ENCODE data around the gene PTPN14.
A peak's percentile ranks its signal among the peaks of the same experiment; 100 is the strongest.

Gene PTPN14

GRCh38 chr1:214327514-214327913 is 223.9 kb downstream of the PTPN14 start:
- Histone ChIP-seq H3K4me3 (ENCODE audit: low read length) (no peak overlapping the region), H3K27ac (ENCODE audit: low read depth, low read length) (no peak overlapping the region), H3K9me3 (ENCODE audit: insufficient read depth, low read depth, low read length) (no peaks in the 10 kb centered on the region), H3K9ac (ENCODE audit: low read depth, low read length) (no peak overlapping the region), H3K4me1 (ENCODE audit: insufficient read depth, low read length) (no peaks in the 10 kb centered on the region), H3K36me3 (ENCODE audit: insufficient read depth, low read length) (no peaks in the 10 kb centered on the region), H3K27me3 (ENCODE audit: insufficient read depth, low read length) (no peaks in the 10 kb centered on the region)
- 81% methylated on average over 1 of the region's 1 CpG for WGBS

- H3K36me3 ChIP-seq (ENCODE audit: insufficient read depth, low read length), result no peaks in the 10 kb centered on the region
- no peak overlapping the region for H3K9ac ChIP-seq (ENCODE audit: low read depth, low read length)
- H3K27me3 ChIP-seq (ENCODE audit: insufficient read depth, low read length), result no peaks in the 10 kb centered on the region
- no peak overlapping the region for H3K27ac ChIP-seq (ENCODE audit: low read depth, low read length)
- H3K4me1 ChIP-seq (ENCODE audit: insufficient read depth, low read length), result peaks cover 4% of the 10 kb centered on the region; the same call in 1 of the 2 replicates
- H3K4me3 ChIP-seq (ENCODE audit: low read length), result no peak overlapping the region
- WGBS, result 93% methylated on average over 5 of the region's 5 CpGs
- no peaks in the 10 kb centered on the region for H3K9me3 ChIP-seq (ENCODE audit: insufficient read depth, low read depth, low read length)
These were observed 225.0 kb downstream of the PTPN14 start for GRCh38 chr1:214326406-214326805.

GRCh38 chr1:214324896-214325800 is 226.3 kb downstream of the PTPN14 start:
- Histone ChIP-seq H3K4me3 (ENCODE audit: low read length) (no peak overlapping the region), H3K9me3 (ENCODE audit: insufficient read depth, low read depth, low read length) (no peaks in the 10 kb centered on the region), H3K36me3 (ENCODE audit: insufficient read depth, low read length) (no peaks in the 10 kb centered on the region), H3K27ac (ENCODE audit: low read depth, low read length) (no peak overlapping the region), H3K27me3 (ENCODE audit: insufficient read depth, low read length) (no peaks in the 10 kb centered on the region), H3K9ac (ENCODE audit: low read depth, low read length) (no peak overlapping the region), H3K4me1 (ENCODE audit: insufficient read depth, low read length) (peaks cover 6% of the 10 kb centered on the region; the same call in 1 of the 2 replicates)
- whole genome bisulfite sequencing, result 91% methylated on average over 8 of the region's 8 CpGs

GRCh38 chr1:214321705-214322453 is 229.5 kb downstream of the PTPN14 start:
- Histone ChIP-seq H3K27ac (ENCODE audit: low read depth, low read length) (no peak overlapping the region), H3K4me1 (ENCODE audit: insufficient read depth, low read length) (peaks cover 35% of the 10 kb centered on the region), H3K4me3 (ENCODE audit: low read length) (no peak overlapping the region), H3K9me3 (ENCODE audit: insufficient read depth, low read depth, low read length) (no peaks in the 10 kb centered on the region), H3K27me3 (ENCODE audit: insufficient read depth, low read length) (peaks cover 23% of the 10 kb centered on the region; the same call in 1 of the 2 replicates), H3K9ac (ENCODE audit: low read depth, low read length) (no peak overlapping the region), H3K36me3 (ENCODE audit: insufficient read depth, low read length) (no peaks in the 10 kb centered on the region)
- WGBS, result 90% methylated on average over 5 of the region's 5 CpGs

- H3K36me3 ChIP-seq (ENCODE audit: insufficient read depth, low read length), result no peaks in the 10 kb centered on the region
- no peak overlapping the region for H3K27ac ChIP-seq (ENCODE audit: low read depth, low read length)
- no peak overlapping the region for H3K4me3 ChIP-seq (ENCODE audit: low read length)
- H3K27me3 ChIP-seq (ENCODE audit: insufficient read depth, low read length), result peaks cover 34% of the 10 kb centered on the region
- peaks cover 46% of the 10 kb centered on the region for H3K4me1 ChIP-seq (ENCODE audit: insufficient read depth, low read length)
- no peak overlapping the region for H3K9ac ChIP-seq (ENCODE audit: low read depth, low read length)
- H3K9me3 ChIP-seq (ENCODE audit: insufficient read depth, low read depth, low read length), result no peaks in the 10 kb centered on the region
- WGBS, result 98% methylated on average over 5 of the region's 5 CpGs
These were observed 231.5 kb downstream of the PTPN14 start for GRCh38 chr1:214319938-214320337.

GRCh38 chr1:214318956-214319736 is 232.3 kb downstream of the PTPN14 start:
- H3K4me1 ChIP-seq (ENCODE audit: insufficient read depth, low read length), result peaks cover 46% of the 10 kb centered on the region
- no peak overlapping the region for H3K4me3 ChIP-seq (ENCODE audit: low read length)
- H3K9me3 ChIP-seq (ENCODE audit: insufficient read depth, low read depth, low read length), result no peaks in the 10 kb centered on the region
- H3K9ac ChIP-seq (ENCODE audit: low read depth, low read length), result no peak overlapping the region
- no peaks in the 10 kb centered on the region for H3K36me3 ChIP-seq (ENCODE audit: insufficient read depth, low read length)
- 88% methylated on average over 10 of the region's 10 CpGs for WGBS
- H3K27ac ChIP-seq (ENCODE audit: low read depth, low read length), result no peak overlapping the region
- peaks cover 42% of the 10 kb centered on the region for H3K27me3 ChIP-seq (ENCODE audit: insufficient read depth, low read length)

- Histone ChIP-seq H3K4me3 (ENCODE audit: low read length) (0 out of 2 replicates have a peak overlapping the region, but pooled peaks have one; percentile 21), H3K27me3 (ENCODE audit: insufficient read depth, low read length) (peaks cover 42% of the 10 kb centered on the region), H3K9me3 (ENCODE audit: insufficient read depth, low read depth, low read length) (no peaks in the 10 kb centered on the region), H3K4me1 (ENCODE audit: insufficient read depth, low read length) (peaks cover 46% of the 10 kb centered on the region), H3K27ac (ENCODE audit: low read depth, low read length) (no peak overlapping the region), H3K36me3 (ENCODE audit: insufficient read depth, low read length) (no peaks in the 10 kb centered on the region), H3K9ac (ENCODE audit: low read depth, low read length) (no peak overlapping the region)
- 45% methylated on average over 6 of the region's 6 CpGs for WGBS
These were observed 233.0 kb downstream of the PTPN14 start for GRCh38 chr1:214318356-214318755.

GRCh38 chr1:214317734-214318133 is 233.7 kb downstream of the PTPN14 start:
- peaks cover 46% of the 10 kb centered on the region for H3K4me1 ChIP-seq (ENCODE audit: insufficient read depth, low read length)
- H3K9me3 ChIP-seq (ENCODE audit: insufficient read depth, low read depth, low read length), result no peaks in the 10 kb centered on the region
- peak overlapping the region; percentile 86; the same call in 1 of the 2 replicates for H3K27ac ChIP-seq (ENCODE audit: low read depth, low read length)
- 30% methylated on average over 5 of the region's 5 CpGs for WGBS
- peaks cover 45% of the 10 kb centered on the region for H3K27me3 ChIP-seq (ENCODE audit: insufficient read depth, low read length)
- H3K4me3 ChIP-seq (ENCODE audit: low read length), result peak overlapping the region; percentile 21
- peak overlapping the region; percentile 2; the same call in 1 of the 2 replicates for H3K9ac ChIP-seq (ENCODE audit: low read depth, low read length)
- no peaks in the 10 kb centered on the region for H3K36me3 ChIP-seq (ENCODE audit: insufficient read depth, low read length)

- peaks cover 46% of the 10 kb centered on the region for H3K4me1 ChIP-seq (ENCODE audit: insufficient read depth, low read length)
These were observed 234.1 kb downstream of the PTPN14 start for GRCh38 chr1:214317300-214317699.

GRCh38 chr1:214316593-214316992 is 234.8 kb downstream of the PTPN14 start:
- H3K4me1 ChIP-seq (ENCODE audit: insufficient read depth, low read length), result peaks cover 50% of the 10 kb centered on the region
- 8% methylated on average over 5 of the region's 5 CpGs for WGBS
- H3K4me3 ChIP-seq (ENCODE audit: low read length), result peak overlapping the region; percentile 9
- no peaks in the 10 kb centered on the region for H3K9me3 ChIP-seq (ENCODE audit: insufficient read depth, low read depth, low read length)
- peak overlapping the region; percentile 86; the same call in 1 of the 2 replicates for H3K27ac ChIP-seq (ENCODE audit: low read depth, low read length)
- H3K9ac ChIP-seq (ENCODE audit: low read depth, low read length), result no peak overlapping the region
- H3K27me3 ChIP-seq (ENCODE audit: insufficient read depth, low read length), result peaks cover 49% of the 10 kb centered on the region
- no peaks in the 10 kb centered on the region for H3K36me3 ChIP-seq (ENCODE audit: insufficient read depth, low read length)

More at GRCh38 chr1:214317300-214317699, 234.1 kb downstream of the PTPN14 start:
- Histone ChIP-seq H3K9me3 (ENCODE audit: insufficient read depth, low read depth, low read length) (no peaks in the 10 kb centered on the region), H3K9ac (ENCODE audit: low read depth, low read length) (peak overlapping the region; percentile 2; the same call in 1 of the 2 replicates), H3K4me3 (ENCODE audit: low read length) (peak overlapping the region; percentile 21), H3K36me3 (ENCODE audit: insufficient read depth, low read length) (no peaks in the 10 kb centered on the region), H3K27ac (ENCODE audit: low read depth, low read length) (peak overlapping the region; percentile 86; the same call in 1 of the 2 replicates), H3K27me3 (ENCODE audit: insufficient read depth, low read length) (peaks cover 49% of the 10 kb centered on the region)
- 2% methylated on average over 4 of the region's 4 CpGs for WGBS
